Progenitor cell of endocrine pancreas (in vitro differentiated cells): ENCODE results near the gene RSPO1. TPM values are rescaled to one million over a fixed set of nuclear protein-coding genes. Genes with fewer than 3 reads are reported as not detected.

Source experiments
- DNase-seq: peaks from one replicate; pipeline ENCODE4 v3.0.0; 2021; ENCODE audit warnings: low spot score; ENCODE audit not compliant: unreplicated experiment
- H3K27ac Mint-ChIP-seq: 2 replicates; pipeline ENCODE4 v1.8.0; 2021; ENCODE audit warnings: mild to moderate bottlenecking, moderate library complexity, mixed read lengths
- H3K27me3 Mint-ChIP-seq: 2 replicates; pipeline ENCODE4 v1.8.0; 2021; ENCODE audit warnings: mixed read lengths
- H3K36me3 Mint-ChIP-seq: 2 replicates; pipeline ENCODE4 v1.8.0; 2022; ENCODE audit warnings: mixed read lengths; ENCODE audit not compliant: insufficient read depth
- H3K4me1 Mint-ChIP-seq: 2 replicates; pipeline ENCODE4 v1.8.0; 2021; ENCODE audit warnings: low read depth, mixed read lengths
- H3K4me3 Mint-ChIP-seq: 2 replicates; pipeline ENCODE4 v1.8.0; 2021; ENCODE audit warnings: low read depth, mild to moderate bottlenecking, moderate library complexity, mixed read lengths
- H3K9me3 Mint-ChIP-seq: 2 replicates; pipeline ENCODE4 v1.8.0; 2021; ENCODE audit warnings: low read depth, mixed read lengths
- CTCF ChIP-seq: fragments of 200-600 bp; sonication (generic); IDR thresholded peaks from one replicate; pipeline ENCODE4 v1.5.0; 2021; ENCODE audit warnings: antibody characterized with exemption, mild to moderate bottlenecking; ENCODE audit not compliant: unreplicated experiment
- total RNA-seq: library from RNA; stranded (reverse); gene quantifications from 2 replicates; pipeline ENCODE4 v1.2.1, GENCODE V29; 2021

Gene RSPO1
- total RNA-seq, 1 donor from 2014 or later: not detected

- Mint-ChIP-seq H3K36me3 (no peaks in the 10 kb centered on the region), H3K9me3 (no peaks in the 10 kb centered on the region), H3K4me1 (no peaks in the 10 kb centered on the region), H3K27ac (no peak overlapping the region), H3K27me3 (peaks cover 47% of the 10 kb centered on the region), H3K4me3 (no peak overlapping the region)
- no peak for TF ChIP-seq CTCF
- no peak for DNase-seq
These were observed 33.3 kb downstream of the RSPO1 start for GRCh38 chr1:37601441-37601840.

- H3K27me3 Mint-ChIP-seq: peaks cover 38% of the 10 kb centered on the region
These were observed 34.8 kb downstream of the RSPO1 start for GRCh38 chr1:37599940-37600339.

GRCh38 chr1:37596182-37596667, 38.5 kb downstream of the RSPO1 start:
- peak overlapping the region; percentile 99 for H3K4me3 Mint-ChIP-seq
- H3K36me3 Mint-ChIP-seq: peaks cover 3% of the 10 kb centered on the region
- no peaks in the 10 kb centered on the region for H3K9me3 Mint-ChIP-seq
- H3K27me3 Mint-ChIP-seq: peaks cover 17% of the 10 kb centered on the region
- DNase-seq: no peak
- H3K27ac Mint-ChIP-seq: peak overlapping the region; percentile 99
- H3K4me1 Mint-ChIP-seq: peaks cover 17% of the 10 kb centered on the region
- TF ChIP-seq CTCF: no peak

More at GRCh38 chr1:37599940-37600339, 34.8 kb downstream of the RSPO1 start:
- no peaks in the 10 kb centered on the region for H3K36me3 Mint-ChIP-seq
- no peak for DNase-seq
- peaks cover 11% of the 10 kb centered on the region for H3K4me1 Mint-ChIP-seq
- no peak for TF ChIP-seq CTCF
- no peak overlapping the region for H3K27ac Mint-ChIP-seq
- no peaks in the 10 kb centered on the region for H3K9me3 Mint-ChIP-seq
- H3K4me3 Mint-ChIP-seq: no peak overlapping the region

GRCh38 chr1:37595440-37596181, 39.1 kb downstream of the RSPO1 start, which contains the start of gene GNL2:
Gene GNL2, minus strand, starts transcription at chr1:37595937. Its CDS starts 115 bp downstream, at chr1:37595822.
- Mint-ChIP-seq H3K36me3 (peaks cover 3% of the 10 kb centered on the region), H3K4me1 (peaks cover 17% of the 10 kb centered on the region), H3K27me3 (peaks cover 13% of the 10 kb centered on the region), H3K4me3 (peak within 1 kb of the TSS; percentile 99), H3K9me3 (no peaks in the 10 kb centered on the region), H3K27ac (peak within 1 kb of the TSS; percentile 99)
- TF ChIP-seq CTCF: no peak
- peak; percentile 94 for DNase-seq

- DNase-seq: no peak
- Mint-ChIP-seq H3K4me1 (peaks cover 17% of the 10 kb centered on the region), H3K4me3 (peak overlapping the region; percentile 46), H3K9me3 (no peaks in the 10 kb centered on the region), H3K36me3 (peaks cover 11% of the 10 kb centered on the region), H3K27ac (no peak overlapping the region), H3K27me3 (peaks cover 7% of the 10 kb centered on the region)
- TF ChIP-seq CTCF: no peak
These were observed 41.0 kb downstream of the RSPO1 start for GRCh38 chr1:37593726-37594125.
